HepG2 (cell line): ENCODE data around the gene EYA4. TPM values are rescaled to one million over a fixed set of nuclear protein-coding genes. Genes with fewer than 3 reads are reported as not detected.

Experiments used
- ATAC-seq: fragments of 200-7000 bp; cut with Tn5 transposase; 3 replicates; pipeline ENCODE4 v1.9.1; 2020; ENCODE audit warnings: mild to moderate bottlenecking, moderate library complexity
- BruUV-seq: library from RNA; stranded (reverse); fragments of 400-500 nt; replicated peaks from 2 replicates; lab custom pipeline; 2021; lab: Mats Ljungman, UMichigan
- CTCF ChIA-PET: fragments of 300-600 bp; formaldehyde crosslinking; extraction: SDS; loops from one replicate; lab custom pipeline; 2021; ENCODE audit warnings: low total read pairs, inconsistent platforms, low intra/inter-chr PET ratio; lab: Yijun Ruan, JAX
- POLR2A ChIA-PET: fragments of 350-600 bp; sonication (Branson Sonifier 250); formaldehyde crosslinking; loops from one replicate; lab custom pipeline; 2020; ENCODE audit warnings: antibody characterized with exemption, inconsistent platforms; lab: Yijun Ruan, JAX
- DNase-seq: peaks from one replicate; pipeline ENCODE4 v3.0.0-alpha.2; 2015; ENCODE audit warnings: low spot score
- FAIRE-seq: peaks from 3 replicates; lab custom pipeline; 2011; peaks lifted over from hg19 to GRCh38; lab: Jason Lieb, UNC
- H2AFZ ChIP-seq: one replicate; pipeline ENCODE4 v1.6.1; 2011; ENCODE audit warnings: low read length, inconsistent platforms
- H3K27ac ChIP-seq: fragments of 300-600 bp; 3 replicates; pipeline ENCODE4 v1.8.0; 2011; ENCODE audit warnings: mixed run types, mild to moderate bottlenecking, mixed read lengths, low read length, inconsistent platforms; ENCODE audit not compliant: insufficient read depth; ENCODE audit errors: extremely low read length
- H3K27me3 ChIP-seq, 2 experiments: fragments of 200-600 bp in 1 of 2; 2 replicates in 1 of 2; 3 replicates in 1 of 2; pipeline versions ENCODE4 v1.6.0 to v1.8.0; 2011; ENCODE audit warnings: low read length in 2 of 2, mild to moderate bottlenecking in 2 of 2, moderate library complexity in 2 of 2, inconsistent platforms in 1 of 2; ENCODE audit not compliant: insufficient read depth in 2 of 2, control insufficient read depth in 1 of 2
- H3K36me3 ChIP-seq, 2 experiments: fragments of 200-600 bp in 1 of 2; replicated peaks in 1 of 2; 2 replicates in 1 of 2; 3 replicates in 1 of 2; pipeline versions ENCODE4 v1.5.1 to v1.8.0; 2011; ENCODE audit warnings: low read length in 2 of 2, inconsistent platforms in 1 of 2; ENCODE audit not compliant: insufficient read depth in 2 of 2, control insufficient read depth in 1 of 2
- H3K4me1 ChIP-seq: 2 replicates; pipeline ENCODE4 v1.5.1; 2012; ENCODE audit warnings: low read length, inconsistent platforms; ENCODE audit not compliant: insufficient read depth
- H3K4me2 ChIP-seq: 2 replicates; pipeline ENCODE4 v1.6.0; 2011; ENCODE audit warnings: low read depth, low read length, inconsistent platforms
- H3K4me3 ChIP-seq, 3 experiments: fragments of 200-600 bp in 1 of 3; sonication (generic), shearing (Covaris generic) in 1 of 3; replicated peaks in 1 of 3; 2 replicates each; pipeline ENCODE4 v1.5.1; 2011 to 2016; ENCODE audit warnings: low read length in 3 of 3, inconsistent platforms in 2 of 3, low read depth in 2 of 3, mild to moderate bottlenecking in 2 of 3, control low read depth in 1 of 3, mixed read lengths in 1 of 3; ENCODE audit not compliant: insufficient read depth in 1 of 3
- H3K79me2 ChIP-seq: one replicate; pipeline ENCODE4 v1.6.1; 2011; ENCODE audit warnings: low read length, inconsistent platforms; ENCODE audit not compliant: insufficient read depth
- H3K9ac ChIP-seq: 2 replicates; pipeline ENCODE4 v1.6.0; 2011; ENCODE audit warnings: mild to moderate bottlenecking, low read depth, low read length, inconsistent platforms; ENCODE audit not compliant: insufficient read depth
- H3K9me3 ChIP-seq: 2 replicates; pipeline ENCODE4 v1.5.1; 2012; ENCODE audit warnings: mild to moderate bottlenecking, low read length
- H4K20me1 ChIP-seq: 2 replicates; pipeline ENCODE4 v1.6.0; 2011; ENCODE audit warnings: inconsistent platforms, mild to moderate bottlenecking, low read length, moderate library complexity; ENCODE audit not compliant: insufficient read depth
- BCL6 ChIP-seq: IDR thresholded peaks from 2 replicates; pipeline ENCODE4 v1.6.1; 2016; ENCODE audit warnings: missing genetic modification reagents, missing compliant biosample characterization
- CHD2 ChIP-seq: IDR thresholded peaks from 2 replicates; pipeline ENCODE4 v1.6.1; 2011; ENCODE audit warnings: low read depth, low read length, improper control_type of control experiment
- CREB1 ChIP-seq, 2 experiments: fragments of 450-650 bp in 1 of 2; IDR thresholded peaks; 2 replicates each; pipeline ENCODE4 v1.6.1; 2016 to 2017; ENCODE audit warnings: control low read depth in 1 of 2, mild to moderate bottlenecking in 1 of 2, missing compliant biosample characterization in 1 of 2, missing genetic modification characterization in 1 of 2
- DNMT1 ChIP-seq: sonication (generic); formaldehyde crosslinking; IDR thresholded peaks from 2 replicates; pipeline ENCODE4 v1.5.1; 2020; ENCODE audit warnings: mild to moderate bottlenecking, missing genetic modification reagents
- IRX3 ChIP-seq: sonication (generic); formaldehyde crosslinking; IDR thresholded peaks from 2 replicates; pipeline ENCODE4 v1.8.1; 2023; ENCODE audit warnings: mild to moderate bottlenecking, low read depth, missing genetic modification reagents, borderline replicate concordance
- KLF12 ChIP-seq: sonication (generic); formaldehyde crosslinking; IDR thresholded peaks from 2 replicates; pipeline ENCODE4 v1.4.0; 2020; ENCODE audit warnings: missing genetic modification reagents, borderline replicate concordance
- POLR2A ChIP-seq, 2 experiments: IDR thresholded peaks; 2 replicates each; pipeline ENCODE4 v1.6.1; 2011; ENCODE audit warnings: low read depth in 2 of 2, low read length in 2 of 2, mild to moderate bottlenecking in 1 of 2, moderate library complexity in 1 of 2; ENCODE audit not compliant: insufficient read depth in 1 of 2
- ZNF33A ChIP-seq: sonication (generic); formaldehyde crosslinking; IDR thresholded peaks from 2 replicates; pipeline ENCODE4 v1.5.1; 2020; ENCODE audit warnings: missing genetic modification reagents, mild to moderate bottlenecking, moderate library complexity, borderline replicate concordance
- ZNF496 ChIP-seq: sonication (generic); formaldehyde crosslinking; IDR thresholded peaks from 2 replicates; pipeline ENCODE4 v1.8.1; 2023; ENCODE audit warnings: mild to moderate bottlenecking, moderate library complexity, missing genetic modification reagents; ENCODE audit not compliant: insufficient replicate concordance
- ZNF547 ChIP-seq: sonication (generic); formaldehyde crosslinking; IDR thresholded peaks from 2 replicates; pipeline ENCODE4 v1.5.1; 2020; ENCODE audit warnings: mild to moderate bottlenecking, missing genetic modification reagents
- ZNF878 ChIP-seq: sonication (generic); formaldehyde crosslinking; IDR thresholded peaks from 2 replicates; pipeline ENCODE4 v1.8.1; 2023; ENCODE audit warnings: mild to moderate bottlenecking, missing genetic modification reagents, moderate library complexity
- WGBS: methylation state at CpG from one replicate; pipeline ENCODE4 v1.1.6; 2017; ENCODE audit warnings: low lambda C conversion rate; 5-methylcytosine and 5-hydroxymethylcytosine counted together
- in situ Hi-C: cut with HindIII; loops from 2 replicates; pipeline ENCODE4 v1.10.0; 2017; ENCODE audit warnings: low pct_unique_long_range_greater_than_20kb; ENCODE audit not compliant: extremely low pct_ligation_motif_present
- intact Hi-C: fragments of 100-400 bp; cut with micrococcal nuclease; formaldehyde crosslinking; loops from one replicate; pipeline ENCODE4 v1.10.0; 2022; ENCODE audit not compliant: unreplicated experiment
- polyA plus RNA-seq, 8 experiments: library from polyadenylated mRNA; depleted of rRNA in 3 of 8; stranded (reverse) in 7 of 8; unstranded in 1 of 8; fragments of >200 nt; fragmentation: Illumina TruSeq in 4 of 8; extraction: Trizol in 4 of 8; gene quantifications; 2 replicates each; pipeline versions ENCODE4 v1.2.1 to v1.2.3, GENCODE V29; 2011 to 2016; ENCODE audit warnings: low read depth in 4 of 8, missing spikeins in 1 of 8, mixed read lengths in 1 of 8; ENCODE audit not compliant: insufficient read depth in 1 of 8
- total RNA-seq, 5 experiments: library from RNA; depleted of rRNA; stranded (reverse); fragments of >200 nt; fragmentation: Illumina TruSeq; extraction: Trizol; gene quantifications; 2 replicates each; pipeline ENCODE4 v1.2.3, GENCODE V29; 2016; ENCODE audit warnings: low read depth in 1 of 5
- TF ChIP-seq, protein P1 (sequence below): IDR thresholded peaks from 2 replicates; pipeline ENCODE4 v1.6.1; 2016
- TF ChIP-seq, protein P2 (sequence below): sonication (generic); formaldehyde crosslinking; IDR thresholded peaks from 2 replicates; pipeline ENCODE4 v1.4.0; 2020; ENCODE audit warnings: missing genetic modification reagents
- TF ChIP-seq, protein P3 (sequence below): sonication (generic); formaldehyde crosslinking; IDR thresholded peaks from 2 replicates; pipeline ENCODE4 v1.4.0; 2020; ENCODE audit warnings: missing genetic modification reagents, mild to moderate bottlenecking, borderline replicate concordance

The EYA4 gene
- total and polyA plus RNA-seq, 2 of the 13 experiments (the other 11 are each of a cell fraction or from before 2014, with no cell fraction given) = not detected

DNA sequence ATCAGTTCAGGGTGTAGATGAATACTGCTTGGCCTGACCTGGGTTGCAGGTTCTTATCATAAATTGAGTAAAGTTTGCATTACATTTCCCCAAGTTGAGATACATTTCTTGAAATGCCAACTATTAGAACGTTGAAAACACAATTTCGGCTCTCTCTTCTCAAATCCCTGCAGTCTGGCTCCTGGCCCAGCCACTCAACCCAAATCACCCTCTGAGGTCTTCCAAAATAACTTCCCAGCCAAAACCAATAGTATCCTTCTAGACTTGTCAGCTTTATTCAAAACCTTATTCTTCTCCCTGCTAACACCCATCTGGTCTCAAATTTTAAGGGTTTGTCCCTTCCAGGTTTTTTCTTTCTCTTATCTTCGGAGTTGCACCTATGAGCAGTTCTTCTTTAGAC lies 263.6 kb downstream of the EYA4 start (continued):
- no peak for TF ChIP-seq POLR2A (IDR thresholded peaks at IDR 0.05; ENCODE audit: insufficient read depth in 1 of 2, low read depth in 2 of 2, low read length in 2 of 2)
- TF ChIP-seq ZNF878 = no peak
- TF ChIP-seq, protein P1, sequence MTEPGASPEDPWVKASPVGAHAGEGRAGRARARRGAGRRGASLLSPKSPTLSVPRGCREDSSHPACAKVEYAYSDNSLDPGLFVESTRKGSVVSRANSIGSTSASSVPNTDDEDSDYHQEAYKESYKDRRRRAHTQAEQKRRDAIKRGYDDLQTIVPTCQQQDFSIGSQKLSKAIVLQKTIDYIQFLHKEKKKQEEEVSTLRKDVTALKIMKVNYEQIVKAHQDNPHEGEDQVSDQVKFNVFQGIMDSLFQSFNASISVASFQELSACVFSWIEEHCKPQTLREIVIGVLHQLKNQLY (CRISPR knock-in tag) = no peak
- TF ChIP-seq BCL6 (CRISPR knock-in tag) = no peak
- TF ChIP-seq ZNF33A (CRISPR knock-in tag) = no peak
- TF ChIP-seq, protein P2, sequence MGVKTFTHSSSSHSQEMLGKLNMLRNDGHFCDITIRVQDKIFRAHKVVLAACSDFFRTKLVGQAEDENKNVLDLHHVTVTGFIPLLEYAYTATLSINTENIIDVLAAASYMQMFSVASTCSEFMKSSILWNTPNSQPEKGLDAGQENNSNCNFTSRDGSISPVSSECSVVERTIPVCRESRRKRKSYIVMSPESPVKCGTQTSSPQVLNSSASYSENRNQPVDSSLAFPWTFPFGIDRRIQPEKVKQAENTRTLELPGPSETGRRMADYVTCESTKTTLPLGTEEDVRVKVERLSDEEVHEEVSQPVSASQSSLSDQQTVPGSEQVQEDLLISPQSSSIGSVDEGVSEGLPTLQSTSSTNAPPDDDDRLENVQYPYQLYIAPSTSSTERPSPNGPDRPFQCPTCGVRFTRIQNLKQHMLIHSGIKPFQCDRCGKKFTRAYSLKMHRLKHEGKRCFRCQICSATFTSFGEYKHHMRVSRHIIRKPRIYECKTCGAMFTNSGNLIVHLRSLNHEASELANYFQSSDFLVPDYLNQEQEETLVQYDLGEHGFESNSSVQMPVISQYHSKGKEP (CRISPR knock-in tag) = no peak
- TF ChIP-seq, protein P3, sequence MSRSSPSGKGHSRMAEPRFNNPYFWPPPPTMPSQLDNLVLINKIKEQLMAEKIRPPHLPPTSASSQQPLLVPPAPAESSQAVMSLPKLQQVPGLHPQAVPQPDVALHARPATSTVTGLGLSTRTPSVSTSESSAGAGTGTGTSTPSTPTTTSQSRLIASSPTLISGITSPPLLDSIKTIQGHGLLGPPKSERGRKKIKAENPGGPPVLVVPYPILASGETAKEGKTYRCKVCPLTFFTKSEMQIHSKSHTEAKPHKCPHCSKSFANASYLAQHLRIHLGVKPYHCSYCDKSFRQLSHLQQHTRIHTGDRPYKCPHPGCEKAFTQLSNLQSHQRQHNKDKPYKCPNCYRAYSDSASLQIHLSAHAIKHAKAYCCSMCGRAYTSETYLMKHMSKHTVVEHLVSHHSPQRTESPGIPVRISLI (CRISPR knock-in tag) = no peak
- no peak for TF ChIP-seq ZNF496
- no peak for TF ChIP-seq KLF12
- TF ChIP-seq CHD2 = no peak

DNA sequence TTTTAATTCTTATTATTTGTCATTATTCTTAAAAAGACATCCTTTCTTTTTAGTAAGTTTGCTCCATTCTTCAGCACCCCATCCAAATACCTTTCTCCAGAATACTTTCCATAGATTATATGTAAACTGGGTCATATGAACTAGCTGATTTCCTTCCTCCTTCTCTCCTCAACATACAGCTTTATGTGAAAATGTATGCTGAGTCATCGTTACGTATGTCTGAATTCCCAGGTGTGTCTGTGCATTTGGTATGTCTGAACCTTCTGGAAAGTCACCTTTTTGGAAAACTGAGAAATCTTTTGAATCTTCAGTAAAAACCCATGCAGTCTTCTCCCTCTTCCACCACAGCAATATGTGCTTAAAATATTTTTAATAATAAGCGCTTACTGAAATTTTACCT lies 264.5 kb downstream of the EYA4 start:
- in situ Hi-C loops (no loop called here), intact Hi-C loops (no loop called here)
- H3K27ac ChIP-seq = no peak overlapping the region
- no peak overlapping the region for H3K9ac ChIP-seq
- H3K9me3 ChIP-seq = no peaks in the 10 kb centered on the region
- no peaks in the 10 kb centered on the region for H3K79me2 ChIP-seq
- H3K27me3 ChIP-seq = no peaks in the 10 kb centered on the region
- H3K4me2 ChIP-seq = no peak overlapping the region
- ChIA-PET CTCF (no interaction called here), POLR2A (no interaction called here)
- no peak for FAIRE-seq
- no peak for ATAC-seq
- no peak for DNase-seq
- H4K20me1 ChIP-seq = no peaks in the 10 kb centered on the region
- no peak overlapping the region for H2AFZ ChIP-seq
- H3K4me3 ChIP-seq = no peak overlapping the region
- H3K4me1 ChIP-seq = no peaks in the 10 kb centered on the region
- no TSS peak for BruUV-seq
- no peaks in the 10 kb centered on the region for H3K36me3 ChIP-seq
- 29% methylated on average over 3 of the region's 3 CpGs for WGBS
- TF ChIP-seq IRX3 (no peak), CHD2 (no peak), CREB1 (IDR thresholded peaks at IDR 0.05) (peak; percentile 21; the same call in 1 of the 2 replicates), CREB1 (CRISPR knock-in tag; IDR thresholded peaks at IDR 0.05) (no peak), DNMT1 (CRISPR knock-in tag) (no peak), ZNF547 (no peak)
